H9 (cell line): ENCODE results near the gene FARS2. TPM values are rescaled to one million over a fixed set of nuclear protein-coding genes. Genes with fewer than 3 reads are reported as not detected.

Experiments used
- DNase-seq: peaks from one replicate; pipeline ENCODE4 v3.0.0-alpha.2; 2017
- H2AFZ ChIP-seq: one replicate; pipeline ENCODE4 v1.6.1; 2013; ENCODE audit warnings: mild to moderate bottlenecking, low read length, control low read depth, moderate library complexity
- H2AK5ac ChIP-seq: 2 replicates; pipeline ENCODE4 v1.6.1; 2013; ENCODE audit warnings: low read length, control low read depth, mixed read lengths; ENCODE audit not compliant: insufficient read length
- H2BK120ac ChIP-seq: one replicate; pipeline ENCODE4 v1.6.1; 2013; ENCODE audit warnings: low read depth, mild to moderate bottlenecking, low read length, control low read depth, inconsistent platforms; ENCODE audit not compliant: poor library complexity, severe bottlenecking
- H2BK12ac ChIP-seq: 2 replicates; pipeline ENCODE4 v1.6.1; 2013; ENCODE audit warnings: low read length, control low read depth, mixed read lengths, low read depth; ENCODE audit not compliant: insufficient read length
- H2BK15ac ChIP-seq: 2 replicates; pipeline ENCODE4 v1.6.1; 2013; ENCODE audit warnings: low read depth, low read length, control low read depth
- H2BK20ac ChIP-seq: one replicate; pipeline ENCODE4 v1.6.1; 2013; ENCODE audit warnings: low read depth, mild to moderate bottlenecking, low read length, control low read depth, inconsistent platforms; ENCODE audit not compliant: poor library complexity, severe bottlenecking
- H2BK5ac ChIP-seq: 2 replicates; pipeline ENCODE4 v1.6.1; 2013; ENCODE audit warnings: low read length, control low read depth, mixed read lengths; ENCODE audit not compliant: insufficient read length
- H3K14ac ChIP-seq: 2 replicates; pipeline ENCODE4 v1.6.1; 2013; ENCODE audit warnings: low read length, control low read depth; ENCODE audit not compliant: insufficient read depth
- H3K18ac ChIP-seq: 2 replicates; pipeline ENCODE4 v1.6.1; 2013; ENCODE audit warnings: low read depth, mild to moderate bottlenecking, mixed read lengths, low read length, control low read depth; ENCODE audit not compliant: insufficient read length
- H3K23ac ChIP-seq: 2 replicates; pipeline ENCODE4 v1.6.1; 2013; ENCODE audit warnings: low read length, control low read depth, mixed read lengths, low read depth; ENCODE audit not compliant: insufficient read length
- H3K23me2 ChIP-seq: 2 replicates; pipeline ENCODE4 v1.6.1; 2013; ENCODE audit warnings: low read depth, mild to moderate bottlenecking, mixed read lengths, low read length, control low read depth; ENCODE audit not compliant: insufficient read length, poor library complexity, severe bottlenecking
- H3K27ac ChIP-seq: 2 replicates; pipeline ENCODE4 v1.5.1; 2013; ENCODE audit warnings: low read length, control low read depth, mixed read lengths, low read depth; ENCODE audit not compliant: insufficient read length
- H3K27me3 ChIP-seq: 2 replicates; pipeline ENCODE4 v1.6.1; 2013; ENCODE audit warnings: low read length, control low read depth, inconsistent platforms; ENCODE audit not compliant: insufficient read depth
- H3K4ac ChIP-seq: 2 replicates; pipeline ENCODE4 v1.6.1; 2013; ENCODE audit warnings: low read depth, mild to moderate bottlenecking, control low read depth, inconsistent platforms, low read length, moderate library complexity
- H3K4me1 ChIP-seq: 2 replicates; pipeline ENCODE4 v1.6.1; 2013; ENCODE audit warnings: low read length, control low read depth, inconsistent platforms; ENCODE audit not compliant: insufficient read depth
- H3K4me2 ChIP-seq: 2 replicates; pipeline ENCODE4 v1.6.1; 2013; ENCODE audit warnings: low read length, control low read depth, mixed read lengths; ENCODE audit not compliant: insufficient read length, insufficient read depth
- H3K56ac ChIP-seq: 2 replicates; pipeline ENCODE4 v1.6.1; 2013; ENCODE audit warnings: low read depth, mild to moderate bottlenecking, mixed read lengths, low read length, control low read depth; ENCODE audit not compliant: insufficient read length
- H3K79me1 ChIP-seq: 2 replicates; pipeline ENCODE4 v1.6.1; 2013; ENCODE audit warnings: low read depth, mild to moderate bottlenecking, moderate library complexity, low read length, control low read depth, inconsistent platforms; ENCODE audit not compliant: insufficient read depth, poor library complexity, severe bottlenecking
- H3K79me2 ChIP-seq: 2 replicates; pipeline ENCODE4 v1.6.1; 2013; ENCODE audit warnings: low read length, control low read depth, inconsistent platforms; ENCODE audit not compliant: insufficient read depth
- H3K9ac ChIP-seq: 2 replicates; pipeline ENCODE4 v1.6.1; 2013; ENCODE audit warnings: low read length, control low read depth, mixed read lengths; ENCODE audit not compliant: insufficient read length; ENCODE audit errors: extremely low read depth
- H3K9me3 ChIP-seq: one replicate; pipeline ENCODE4 v1.6.1; 2013; ENCODE audit warnings: low read depth, low read length, inconsistent platforms; ENCODE audit not compliant: control insufficient read depth
- H3T11ph ChIP-seq: one replicate; pipeline ENCODE4 v1.6.1; 2013; ENCODE audit warnings: mild to moderate bottlenecking, low read length, control low read depth, inconsistent platforms
- H4K20me1 ChIP-seq: one replicate; pipeline ENCODE4 v1.6.1; 2013; ENCODE audit not compliant: control insufficient read depth, insufficient read length, insufficient read depth
- H4K5ac ChIP-seq: 2 replicates; pipeline ENCODE4 v1.6.1; 2013; ENCODE audit warnings: low read depth, mild to moderate bottlenecking, mixed read lengths, low read length, control low read depth; ENCODE audit not compliant: insufficient read length
- H4K8ac ChIP-seq: replicated peaks from 2 replicates; pipeline ENCODE4 v1.6.1; 2013; ENCODE audit warnings: low read length, control low read depth, mixed read lengths, low read depth; ENCODE audit not compliant: insufficient read length
- H4K91ac ChIP-seq: 2 replicates; pipeline ENCODE4 v1.6.1; 2013; ENCODE audit warnings: low read depth, mild to moderate bottlenecking, moderate library complexity, mixed read lengths, low read length, control low read depth; ENCODE audit not compliant: insufficient read length
- H3K27ac Mint-ChIP-seq, 3 experiments: 2 replicates in 2 of 3; 3 replicates in 1 of 3; pipeline ENCODE4 v1.8.0; 2020 to 2021; ENCODE audit warnings: mixed read lengths in 3 of 3, mild to moderate bottlenecking in 1 of 3, moderate library complexity in 1 of 3
- H3K27me3 Mint-ChIP-seq: 2 replicates; pipeline ENCODE4 v1.8.0; 2021; ENCODE audit warnings: low read depth, mild to moderate bottlenecking, moderate library complexity, mixed read lengths
- H3K36me3 Mint-ChIP-seq, 3 experiments: 2 replicates in 2 of 3; 3 replicates in 1 of 3; pipeline ENCODE4 v1.8.0; 2020 to 2021; ENCODE audit warnings: low read depth in 3 of 3, mixed read lengths in 3 of 3; ENCODE audit not compliant: insufficient read depth in 1 of 3
- H3K4me1 Mint-ChIP-seq, 2 experiments: 2 replicates each; pipeline ENCODE4 v1.8.0; 2020; ENCODE audit warnings: mixed read lengths in 2 of 2
- H3K4me3 Mint-ChIP-seq, 2 experiments: 2 replicates in 1 of 2; 3 replicates in 1 of 2; pipeline ENCODE4 v1.8.0; 2020 to 2021; ENCODE audit warnings: mild to moderate bottlenecking in 2 of 2, mixed read lengths in 2 of 2, moderate library complexity in 1 of 2
- H3K9me3 Mint-ChIP-seq, 2 experiments: 2 replicates in 1 of 2; 3 replicates in 1 of 2; pipeline ENCODE4 v1.8.0; 2020; ENCODE audit warnings: mild to moderate bottlenecking in 2 of 2, mixed read lengths in 2 of 2, moderate library complexity in 1 of 2
- CTCF ChIP-seq: fragments of 200-600 bp; sonication (generic); conservative IDR thresholded peaks from 3 replicates; pipeline ENCODE4 v1.8.0; 2021; ENCODE audit warnings: antibody characterized with exemption, mild to moderate bottlenecking
- WGBS: extraction: QIAGEN DNeasy Blood & Tissue Kit; methylation state at CpG from one replicate; pipeline ENCODE4 v1.1.7; 2013; ENCODE audit warnings: missing lambda C conversion rate, low lambda C conversion rate, mixed read lengths; ENCODE audit not compliant: insufficient read length; ENCODE audit errors: extremely low coverage; 5-methylcytosine and 5-hydroxymethylcytosine counted together
- total RNA-seq: library from RNA; stranded (reverse); gene quantifications from 2 replicates; pipeline ENCODE4 v1.2.1, GENCODE V29; 2021

FARS2 gene
- total RNA-seq, 1 experiment from 2014 or later: 8.5 TPM

- Mint-ChIP-seq H3K27me3 (no peaks in the 10 kb centered on the region), H3K4me3 (no peak overlapping the region), H3K9me3 (0 out of 5 replicates have a peak, but pooled peaks cover 0 to 3% of the 10 kb centered on the region in 2 experiments), H3K36me3 (peaks cover 0 to 4% (median 2%) of the 10 kb centered on the region in 3 experiments; a peak in 1 of 7 replicates), H3K4me1 (peaks cover 3% of the 10 kb centered on the region in 2 experiments), H3K27ac (no peak overlapping the region)
- no peak overlapping the region for H2BK15ac ChIP-seq
- no peaks in the 10 kb centered on the region for H3K79me1 ChIP-seq
- no peaks in the 10 kb centered on the region for H3K9me3 ChIP-seq
- H3K18ac ChIP-seq: no peak overlapping the region
- H3T11ph ChIP-seq: no peak overlapping the region
- no peak overlapping the region for H2BK20ac ChIP-seq
- no peak overlapping the region for H3K27ac ChIP-seq
- H3K4me1 ChIP-seq: no peaks in the 10 kb centered on the region
- DNase-seq: no peak
- no peak overlapping the region for H4K5ac ChIP-seq
- H4K8ac ChIP-seq: no peak overlapping the region
- no peak overlapping the region for H2BK5ac ChIP-seq
- WGBS: no CpG with 5 or more reads among the region's 7 CpGs
- no peak overlapping the region for H3K23ac ChIP-seq
- no peak overlapping the region for H2AK5ac ChIP-seq
- H4K20me1 ChIP-seq: no peaks in the 10 kb centered on the region
- no peak overlapping the region for H2AFZ ChIP-seq
- no peak overlapping the region for H3K4ac ChIP-seq
- no peaks in the 10 kb centered on the region for H3K23me2 ChIP-seq
- no peaks in the 10 kb centered on the region for H3K27me3 ChIP-seq
- no peak overlapping the region for H3K4me2 ChIP-seq
- H3K56ac ChIP-seq: no peak overlapping the region
- H3K79me2 ChIP-seq: no peaks in the 10 kb centered on the region
- no peak overlapping the region for H2BK12ac ChIP-seq
- TF ChIP-seq CTCF: no peak
- H3K14ac ChIP-seq: no peak overlapping the region; the same call in 1 of the 2 replicates
- no peak overlapping the region for H4K91ac ChIP-seq
- no peak overlapping the region for H3K9ac ChIP-seq
- H2BK120ac ChIP-seq: no peak overlapping the region
These were observed 123.0 kb downstream of the FARS2 start for GRCh38 chr6:5384276-5384675.
